SK-N-MC (cell line): ENCODE data around the gene KRTAP4-1.

Experiments
- EZH2 ChIP-seq: fragments of 200-600 bp; sonication (generic); IDR thresholded peaks from one replicate; pipeline ENCODE4 v1.6.1; 2017; ENCODE audit warnings: antibody characterized with exemption
- FOXP2 ChIP-seq: optimal IDR thresholded peaks from 2 replicates; pipeline ENCODE3; 2011; ENCODE audit warnings: mild to moderate bottlenecking, moderate library complexity; ENCODE audit not compliant: insufficient read depth; ENCODE audit errors: extremely low read length, control extremely low read depth
- POLR2AphosphoS5 ChIP-seq: IDR thresholded peaks from 2 replicates; pipeline ENCODE4 v1.6.1; 2012; ENCODE audit warnings: mild to moderate bottlenecking, low read depth, low read length, borderline replicate concordance

DNA sequence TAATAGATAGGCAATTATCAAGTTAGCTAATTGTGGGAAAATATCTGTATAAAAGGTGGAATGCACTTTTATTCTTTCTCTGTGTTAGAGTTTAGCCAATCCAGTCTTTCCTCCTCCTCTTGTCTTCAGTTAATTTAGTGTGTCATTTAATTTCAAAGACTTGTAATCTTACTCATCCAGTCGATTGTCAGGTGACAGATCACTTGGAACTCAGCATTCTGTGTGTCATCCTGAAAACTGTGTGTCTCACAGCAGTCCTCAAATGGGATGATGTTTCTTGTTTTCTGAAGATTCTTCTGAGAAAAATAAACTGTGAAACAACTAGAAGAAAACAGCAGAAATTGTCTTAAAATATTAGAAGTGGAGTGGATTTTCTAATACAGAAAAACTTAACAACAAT, 290 bp upstream of the KRTAP4-1 start:
- TF ChIP-seq EZH2, result no peak
- no peak for TF ChIP-seq FOXP2
- TF ChIP-seq POLR2AphosphoS5, result no peak
